HepG2 (cell line): Measurements from ENCODE around the gene STK32C. TPM values are rescaled to one million over a fixed set of nuclear protein-coding genes. Genes with fewer than 3 reads are reported as not detected.

Experiments used
- EP300 ChIP-seq, 3 experiments: sonication (generic) in 1 of 3; formaldehyde crosslinking in 1 of 3; IDR thresholded peaks; 2 replicates each; pipeline versions ENCODE4 v1.5.1 to v1.6.1; 2011 to 2020; ENCODE audit warnings: low read depth in 2 of 3, low read length in 2 of 3, borderline replicate concordance in 1 of 3, improper control_type of control experiment in 1 of 3, mild to moderate bottlenecking in 1 of 3, missing genetic modification reagents in 1 of 3, moderate library complexity in 1 of 3
- FLYWCH1 ChIP-seq: sonication (generic); formaldehyde crosslinking; IDR thresholded peaks from 2 replicates; pipeline ENCODE4 v1.8.1; 2023; ENCODE audit warnings: mild to moderate bottlenecking, missing genetic modification reagents
- FOXK1 ChIP-seq: sonication (generic); formaldehyde crosslinking; IDR thresholded peaks from 2 replicates; pipeline ENCODE4 v1.4.0; 2020; ENCODE audit warnings: low read depth, missing genetic modification reagents, borderline replicate concordance
- KDM6A ChIP-seq: IDR thresholded peaks from 2 replicates; pipeline ENCODE4 v1.6.1; 2016; ENCODE audit warnings: low read depth
- NFRKB ChIP-seq: fragments of 450-650 bp; IDR thresholded peaks from 2 replicates; pipeline ENCODE4 v1.6.1; 2017
- ONECUT2 ChIP-seq: sonication (generic); formaldehyde crosslinking; IDR thresholded peaks from 2 replicates; pipeline ENCODE4 v1.4.0; 2020; ENCODE audit warnings: missing genetic modification reagents
- SIX4 ChIP-seq: sonication (generic); formaldehyde crosslinking; IDR thresholded peaks from 2 replicates; pipeline ENCODE4 v1.4.0; 2020; ENCODE audit warnings: missing genetic modification reagents
- SKI ChIP-seq: fragments of 450-650 bp; IDR thresholded peaks from one replicate; pipeline ENCODE4 v1.6.1; 2018; ENCODE audit warnings: mild to moderate bottlenecking; ENCODE audit not compliant: partially characterized antibody
- ZBTB42 ChIP-seq: sonication (generic); formaldehyde crosslinking; IDR thresholded peaks from 2 replicates; pipeline ENCODE4 v1.5.0; 2020; ENCODE audit warnings: mild to moderate bottlenecking, missing genetic modification reagents
- ZFAT ChIP-seq: sonication (generic); formaldehyde crosslinking; conservative IDR thresholded peaks from 2 replicates; pipeline ENCODE4 v1.8.1; 2023; ENCODE audit warnings: missing genetic modification reagents, inconsistent platforms
- ZNF329 ChIP-seq: sonication (generic); formaldehyde crosslinking; IDR thresholded peaks from 2 replicates; pipeline ENCODE4 v1.9.0; 2021; ENCODE audit warnings: low read depth, mild to moderate bottlenecking, missing genetic modification reagents
- ZNF614 ChIP-seq: IDR thresholded peaks from 2 replicates; pipeline ENCODE4 v1.6.1; 2018; ENCODE audit warnings: missing biosample characterization, missing genetic modification reagents, inconsistent platforms, borderline replicate concordance
- polyA plus RNA-seq, 8 experiments: library from polyadenylated mRNA; depleted of rRNA in 3 of 8; stranded (reverse) in 7 of 8; unstranded in 1 of 8; fragments of >200 nt; fragmentation: Illumina TruSeq in 4 of 8; extraction: Trizol in 4 of 8; gene quantifications; 2 replicates each; pipeline versions ENCODE4 v1.2.1 to v1.2.3, GENCODE V29; 2011 to 2016; ENCODE audit warnings: low read depth in 4 of 8, missing spikeins in 1 of 8, mixed read lengths in 1 of 8; ENCODE audit not compliant: insufficient read depth in 1 of 8
- total RNA-seq, 5 experiments: library from RNA; depleted of rRNA; stranded (reverse); fragments of >200 nt; fragmentation: Illumina TruSeq; extraction: Trizol; gene quantifications; 2 replicates each; pipeline ENCODE4 v1.2.3, GENCODE V29; 2016; ENCODE audit warnings: low read depth in 1 of 5
- TF ChIP-seq, protein P1 (sequence below), 2 experiments: sonication (generic) in 1 of 2; formaldehyde crosslinking in 1 of 2; IDR thresholded peaks; 2 replicates each; pipeline versions ENCODE4 v1.6.1 to v1.9.0; 2014 to 2022; ENCODE audit warnings: antibody characterized with exemption in 1 of 2, borderline replicate concordance in 1 of 2, inconsistent platforms in 1 of 2, low read depth in 1 of 2, missing genetic modification reagents in 1 of 2
- TF ChIP-seq, protein P2 (sequence below): sonication (generic); formaldehyde crosslinking; IDR thresholded peaks from 2 replicates; pipeline ENCODE4 v1.8.1; 2023; ENCODE audit warnings: missing genetic modification reagents, inconsistent platforms, borderline replicate concordance
- TF ChIP-seq, protein P3 (sequence below): sonication (generic); formaldehyde crosslinking; IDR thresholded peaks from 2 replicates; pipeline ENCODE4 v1.4.0; 2020; ENCODE audit warnings: missing genetic modification reagents

Gene STK32C
- total and polyA plus RNA-seq, 2 of the 13 experiments (the other 11 are each of a cell fraction or from before 2014, with no cell fraction given): 10.9 to 19.4 TPM

DNA sequence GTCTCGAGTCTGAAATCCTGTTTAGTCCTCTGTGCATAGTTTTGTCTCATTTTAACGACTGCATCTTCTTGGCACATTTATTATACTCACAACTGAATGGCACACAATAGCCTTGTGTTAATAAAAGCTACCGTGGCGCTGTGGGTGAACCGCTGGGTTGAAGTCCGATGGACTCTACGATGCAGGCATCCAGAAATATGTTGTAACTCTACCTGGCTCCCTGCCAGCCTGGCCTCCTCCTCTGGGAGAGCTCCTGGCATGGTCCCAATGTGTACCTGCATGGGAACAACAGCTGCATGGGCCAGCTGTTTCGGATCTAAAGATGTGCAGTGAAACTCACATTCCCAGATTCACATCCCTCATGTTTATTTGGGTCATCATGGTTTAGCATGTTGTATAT is 124.7 kb downstream of the STK32C start (continued):
- TF ChIP-seq EP300 (IDR thresholded peaks at IDR 0.05; ENCODE audit: low read depth in 2 of 2, low read length in 2 of 2) (peak; percentile 52 to 63; a peak in 2 of 4 replicates), EP300 (CRISPR knock-in tag; IDR thresholded peaks at IDR 0.05; ENCODE audit: borderline replicate concordance) (peak; percentile 28; the same call in 1 of the 2 replicates), SKI (peak; percentile 32), SIX4 (no peak), ZBTB42 (peak; percentile 95), ZNF329 (CRISPR knock-in tag) (no peak), ONECUT2 (CRISPR knock-in tag) (no peak), ZFAT (CRISPR knock-in tag) (no peak), KDM6A (CRISPR knock-in tag) (0 out of 2 replicates have a peak, but pooled peaks have one; percentile 42), ZNF614 (0 out of 2 replicates have a peak, but pooled peaks have one; percentile 52), NFRKB (no peak), FLYWCH1 (CRISPR knock-in tag) (no peak), FOXK1 (CRISPR knock-in tag) (peak; percentile 58; the same call in 1 of the 2 replicates)
- TF ChIP-seq, protein P1, sequence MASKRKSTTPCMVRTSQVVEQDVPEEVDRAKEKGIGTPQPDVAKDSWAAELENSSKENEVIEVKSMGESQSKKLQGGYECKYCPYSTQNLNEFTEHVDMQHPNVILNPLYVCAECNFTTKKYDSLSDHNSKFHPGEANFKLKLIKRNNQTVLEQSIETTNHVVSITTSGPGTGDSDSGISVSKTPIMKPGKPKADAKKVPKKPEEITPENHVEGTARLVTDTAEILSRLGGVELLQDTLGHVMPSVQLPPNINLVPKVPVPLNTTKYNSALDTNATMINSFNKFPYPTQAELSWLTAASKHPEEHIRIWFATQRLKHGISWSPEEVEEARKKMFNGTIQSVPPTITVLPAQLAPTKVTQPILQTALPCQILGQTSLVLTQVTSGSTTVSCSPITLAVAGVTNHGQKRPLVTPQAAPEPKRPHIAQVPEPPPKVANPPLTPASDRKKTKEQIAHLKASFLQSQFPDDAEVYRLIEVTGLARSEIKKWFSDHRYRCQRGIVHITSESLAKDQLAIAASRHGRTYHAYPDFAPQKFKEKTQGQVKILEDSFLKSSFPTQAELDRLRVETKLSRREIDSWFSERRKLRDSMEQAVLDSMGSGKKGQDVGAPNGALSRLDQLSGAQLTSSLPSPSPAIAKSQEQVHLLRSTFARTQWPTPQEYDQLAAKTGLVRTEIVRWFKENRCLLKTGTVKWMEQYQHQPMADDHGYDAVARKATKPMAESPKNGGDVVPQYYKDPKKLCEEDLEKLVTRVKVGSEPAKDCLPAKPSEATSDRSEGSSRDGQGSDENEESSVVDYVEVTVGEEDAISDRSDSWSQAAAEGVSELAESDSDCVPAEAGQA (IDR thresholded peaks at IDR 0.05; ENCODE audit: low read depth): no peak
- TF ChIP-seq, protein P1 (CRISPR knock-in tag; IDR thresholded peaks at IDR 0.05; ENCODE audit: borderline replicate concordance): no peak
- TF ChIP-seq, protein P2, sequence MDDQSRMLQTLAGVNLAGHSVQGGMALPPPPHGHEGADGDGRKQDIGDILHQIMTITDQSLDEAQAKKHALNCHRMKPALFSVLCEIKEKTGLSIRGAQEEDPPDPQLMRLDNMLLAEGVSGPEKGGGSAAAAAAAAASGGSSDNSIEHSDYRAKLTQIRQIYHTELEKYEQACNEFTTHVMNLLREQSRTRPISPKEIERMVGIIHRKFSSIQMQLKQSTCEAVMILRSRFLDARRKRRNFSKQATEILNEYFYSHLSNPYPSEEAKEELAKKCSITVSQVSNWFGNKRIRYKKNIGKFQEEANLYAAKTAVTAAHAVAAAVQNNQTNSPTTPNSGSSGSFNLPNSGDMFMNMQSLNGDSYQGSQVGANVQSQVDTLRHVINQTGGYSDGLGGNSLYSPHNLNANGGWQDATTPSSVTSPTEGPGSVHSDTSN (CRISPR knock-in tag): no peak
- TF ChIP-seq, protein P3, sequence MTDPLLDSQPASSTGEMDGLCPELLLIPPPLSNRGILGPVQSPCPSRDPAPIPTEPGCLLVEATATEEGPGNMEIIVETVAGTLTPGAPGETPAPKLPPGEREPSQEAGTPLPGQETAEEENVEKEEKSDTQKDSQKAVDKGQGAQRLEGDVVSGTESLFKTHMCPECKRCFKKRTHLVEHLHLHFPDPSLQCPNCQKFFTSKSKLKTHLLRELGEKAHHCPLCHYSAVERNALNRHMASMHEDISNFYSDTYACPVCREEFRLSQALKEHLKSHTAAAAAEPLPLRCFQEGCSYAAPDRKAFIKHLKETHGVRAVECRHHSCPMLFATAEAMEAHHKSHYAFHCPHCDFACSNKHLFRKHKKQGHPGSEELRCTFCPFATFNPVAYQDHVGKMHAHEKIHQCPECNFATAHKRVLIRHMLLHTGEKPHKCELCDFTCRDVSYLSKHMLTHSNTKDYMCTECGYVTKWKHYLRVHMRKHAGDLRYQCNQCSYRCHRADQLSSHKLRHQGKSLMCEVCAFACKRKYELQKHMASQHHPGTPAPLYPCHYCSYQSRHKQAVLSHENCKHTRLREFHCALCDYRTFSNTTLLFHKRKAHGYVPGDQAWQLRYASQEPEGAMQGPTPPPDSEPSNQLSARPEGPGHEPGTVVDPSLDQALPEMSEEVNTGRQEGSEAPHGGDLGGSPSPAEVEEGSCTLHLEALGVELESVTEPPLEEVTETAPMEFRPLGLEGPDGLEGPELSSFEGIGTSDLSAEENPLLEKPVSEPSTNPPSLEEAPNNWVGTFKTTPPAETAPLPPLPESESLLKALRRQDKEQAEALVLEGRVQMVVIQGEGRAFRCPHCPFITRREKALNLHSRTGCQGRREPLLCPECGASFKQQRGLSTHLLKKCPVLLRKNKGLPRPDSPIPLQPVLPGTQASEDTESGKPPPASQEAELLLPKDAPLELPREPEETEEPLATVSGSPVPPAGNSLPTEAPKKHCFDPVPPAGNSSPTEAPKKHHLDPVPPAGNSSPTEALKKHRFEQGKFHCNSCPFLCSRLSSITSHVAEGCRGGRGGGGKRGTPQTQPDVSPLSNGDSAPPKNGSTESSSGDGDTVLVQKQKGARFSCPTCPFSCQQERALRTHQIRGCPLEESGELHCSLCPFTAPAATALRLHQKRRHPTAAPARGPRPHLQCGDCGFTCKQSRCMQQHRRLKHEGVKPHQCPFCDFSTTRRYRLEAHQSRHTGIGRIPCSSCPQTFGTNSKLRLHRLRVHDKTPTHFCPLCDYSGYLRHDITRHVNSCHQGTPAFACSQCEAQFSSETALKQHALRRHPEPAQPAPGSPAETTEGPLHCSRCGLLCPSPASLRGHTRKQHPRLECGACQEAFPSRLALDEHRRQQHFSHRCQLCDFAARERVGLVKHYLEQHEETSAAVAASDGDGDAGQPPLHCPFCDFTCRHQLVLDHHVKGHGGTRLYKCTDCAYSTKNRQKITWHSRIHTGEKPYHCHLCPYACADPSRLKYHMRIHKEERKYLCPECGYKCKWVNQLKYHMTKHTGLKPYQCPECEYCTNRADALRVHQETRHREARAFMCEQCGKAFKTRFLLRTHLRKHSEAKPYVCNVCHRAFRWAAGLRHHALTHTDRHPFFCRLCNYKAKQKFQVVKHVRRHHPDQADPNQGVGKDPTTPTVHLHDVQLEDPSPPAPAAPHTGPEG: no peak
